WTC11 (cell line): ENCODE measurements around the gene PIEZO1. TPM values are rescaled to one million over a fixed set of nuclear protein-coding genes. Genes with fewer than 3 reads are reported as not detected.

Source experiments
- ATAC-seq: fragments of 200-7000 bp; cut with Tn5 transposase; 2 replicates; pipeline ENCODE4 v1.10.0; 2021; ENCODE audit warnings: mild to moderate bottlenecking, moderate library complexity
- CTCF ChIA-PET: fragments of 300-600 bp; sonication (Branson Sonifier 250); formaldehyde crosslinking; loops from one replicate; lab custom pipeline; 2021; ENCODE audit warnings: antibody characterized with exemption; lab: Charles Lee
- POLR2A ChIA-PET: fragments of 350-600 bp; sonication (Branson Sonifier 250); formaldehyde crosslinking; loops from one replicate; lab custom pipeline; 2021; ENCODE audit warnings: antibody characterized with exemption; lab: Charles Lee
- DNase-seq: peaks from one replicate; pipeline ENCODE4 v3.0.0; 2021; ENCODE audit warnings: low spot score
- H3K27ac Mint-ChIP-seq: 2 replicates; pipeline ENCODE4 v1.8.0; 2021; ENCODE audit warnings: mixed read lengths
- H3K27me3 Mint-ChIP-seq: 2 replicates; pipeline ENCODE4 v1.8.0; 2021; ENCODE audit warnings: low read depth, mild to moderate bottlenecking, moderate library complexity, mixed read lengths
- H3K36me3 Mint-ChIP-seq: 2 replicates; pipeline ENCODE4 v1.8.0; 2021; ENCODE audit warnings: mixed read lengths
- H3K4me1 Mint-ChIP-seq: 2 replicates; pipeline ENCODE4 v1.8.0; 2022; ENCODE audit warnings: mixed read lengths
- H3K4me3 Mint-ChIP-seq: 2 replicates; pipeline ENCODE4 v1.8.0; 2021; ENCODE audit warnings: mild to moderate bottlenecking, moderate library complexity, mixed read lengths
- H3K9me3 Mint-ChIP-seq: 2 replicates; pipeline ENCODE4 v1.8.0; 2021; ENCODE audit warnings: mixed read lengths
- ATF3 ChIP-seq: sonication (generic); formaldehyde crosslinking; conservative IDR thresholded peaks from 2 replicates; pipeline ENCODE4 v1.8.1; 2022; ENCODE audit warnings: mild to moderate bottlenecking, missing genetic modification reagents
- CDX4 ChIP-seq: fragments of 250-450 bp; sonication (Bioruptor Pico); IDR thresholded peaks from 2 replicates; pipeline ENCODE4 v1.9.0; 2021; ENCODE audit warnings: moderate library complexity, mild to moderate bottlenecking, inconsistent platforms, borderline replicate concordance
- CREB1 ChIP-seq: sonication (generic); formaldehyde crosslinking; IDR thresholded peaks from 2 replicates; pipeline ENCODE4 v1.8.0; 2023; ENCODE audit warnings: mild to moderate bottlenecking, missing genetic modification reagents
- ESRRA ChIP-seq: sonication (generic); formaldehyde crosslinking; IDR thresholded peaks from 2 replicates; pipeline ENCODE4 v1.8.1; 2022; ENCODE audit warnings: mild to moderate bottlenecking, missing genetic modification reagents, borderline replicate concordance
- IRF2 ChIP-seq: sonication (generic); formaldehyde crosslinking; IDR thresholded peaks from 2 replicates; pipeline ENCODE4 v1.8.0; 2022; ENCODE audit warnings: low read depth, missing genetic modification reagents, borderline replicate concordance
- MLX ChIP-seq: sonication (generic); formaldehyde crosslinking; IDR thresholded peaks from 2 replicates; pipeline ENCODE4 v1.8.1; 2023; ENCODE audit warnings: mild to moderate bottlenecking, missing genetic modification reagents, moderate library complexity
- MXD4 ChIP-seq: fragments of 250-450 bp; sonication (Bioruptor Pico); IDR thresholded peaks from 2 replicates; pipeline ENCODE4 v1.8.0; 2021; ENCODE audit warnings: mild to moderate bottlenecking, moderate library complexity, borderline replicate concordance
- SP1 ChIP-seq: sonication (generic); formaldehyde crosslinking; conservative IDR thresholded peaks from 2 replicates; pipeline ENCODE4 v1.8.1; 2022; ENCODE audit warnings: missing genetic modification reagents
- TEAD4 ChIP-seq: sonication (generic); formaldehyde crosslinking; IDR thresholded peaks from 2 replicates; pipeline ENCODE4 v1.8.0; 2022; ENCODE audit warnings: mild to moderate bottlenecking, missing genetic modification reagents
- USF1 ChIP-seq: sonication (generic); formaldehyde crosslinking; IDR thresholded peaks from 2 replicates; pipeline ENCODE4 v1.8.0; 2022; ENCODE audit warnings: mild to moderate bottlenecking, missing genetic modification reagents
- ZBTB21 ChIP-seq: sonication (generic); formaldehyde crosslinking; IDR thresholded peaks from 2 replicates; pipeline ENCODE4 v1.8.1; 2023; ENCODE audit warnings: mild to moderate bottlenecking, missing genetic modification reagents, borderline replicate concordance
- ZBTB43 ChIP-seq: sonication (generic); formaldehyde crosslinking; IDR thresholded peaks from 2 replicates; pipeline ENCODE4 v1.8.1; 2023; ENCODE audit warnings: mild to moderate bottlenecking, missing genetic modification reagents
- ZNF219 ChIP-seq: sonication (generic); formaldehyde crosslinking; IDR thresholded peaks from 2 replicates; pipeline ENCODE4 v1.8.0; 2023; ENCODE audit warnings: missing genetic modification reagents, mild to moderate bottlenecking, borderline replicate concordance
- ZNF281 ChIP-seq: sonication (generic); formaldehyde crosslinking; IDR thresholded peaks from 2 replicates; pipeline ENCODE4 v1.8.0; 2023; ENCODE audit warnings: mild to moderate bottlenecking, missing genetic modification reagents
- ZNF532 ChIP-seq: fragments of 250-450 bp; sonication (Bioruptor Pico); IDR thresholded peaks from 2 replicates; pipeline ENCODE4 v1.9.0; 2021; ENCODE audit warnings: mild to moderate bottlenecking, borderline replicate concordance
- total RNA-seq: library from RNA; stranded (reverse); gene quantifications from 3 replicates; pipeline ENCODE4 v1.2.3, GENCODE V29; 2021
- TF ChIP-seq, protein P1 (sequence below): fragments of 250-450 bp; sonication (Bioruptor Pico); IDR thresholded peaks from 2 replicates; pipeline ENCODE4 v2.1.2; 2022; ENCODE audit warnings: mild to moderate bottlenecking, moderate library complexity
- TF ChIP-seq, protein P2 (sequence below): fragments of 250-450 bp; sonication (Bioruptor Pico); IDR thresholded peaks from 2 replicates; pipeline ENCODE4 v1.8.0; 2021; ENCODE audit warnings: mild to moderate bottlenecking

Gene PIEZO1
- total RNA-seq, 1 experiment from 2014 or later = 71.3 TPM

- TF ChIP-seq ZNF532 (CRISPR knock-in tag) (no peak), MLX (no peak)
These were observed 84.7 kb downstream of the PIEZO1 start (continued) for GRCh38 chr16:88700322-88700635.

DNA sequence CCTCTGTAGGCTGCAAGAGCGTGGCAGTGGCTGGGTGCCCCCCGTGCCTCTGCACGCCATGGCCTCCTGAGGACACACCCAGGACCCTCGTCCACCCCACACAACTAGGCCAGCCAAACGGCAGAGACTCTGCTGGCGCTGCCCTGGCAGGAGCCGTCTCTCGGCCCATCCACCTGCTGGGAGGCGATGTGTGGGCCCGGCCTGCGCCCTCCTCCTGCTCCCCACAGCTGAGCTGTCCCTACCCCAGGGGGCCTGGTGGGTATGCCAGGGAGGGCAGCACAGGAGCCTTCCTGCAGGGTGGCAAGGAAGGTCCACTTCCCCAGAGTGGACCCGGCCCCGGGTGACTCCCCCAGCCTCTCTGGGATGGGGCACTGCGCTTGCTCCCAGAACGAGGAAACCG lies 85.8 kb downstream of the PIEZO1 start:
- no peak for ATAC-seq
- Mint-ChIP-seq H3K4me3 (no peak overlapping the region), H3K9me3 (no peaks in the 10 kb centered on the region), H3K27me3 (no peaks in the 10 kb centered on the region), H3K4me1 (peaks cover 4% of the 10 kb centered on the region), H3K36me3 (peaks cover 3% of the 10 kb centered on the region; the same call in 1 of the 2 replicates), H3K27ac (no peak overlapping the region)
- DNase-seq = no peak
- ChIA-PET POLR2A (no interaction called here), CTCF (interaction anchor here (1.8 kb wide), 1 partner anchor 14 kb away, joined by 6 read pairs; no protein-coding TSS in a partner anchor)
- TF ChIP-seq ZBTB43 (no peak), ZNF281 (CRISPR knock-in tag) (no peak), TEAD4 (CRISPR knock-in tag) (no peak), ZNF219 (CRISPR knock-in tag) (no peak), IRF2 (CRISPR knock-in tag) (no peak), USF1 (no peak), ZNF532 (CRISPR knock-in tag) (no peak), ATF3 (no peak), CREB1 (CRISPR knock-in tag) (no peak), MXD4 (CRISPR knock-in tag) (no peak), ZBTB21 (CRISPR knock-in tag) (no peak), CDX4 (CRISPR knock-in tag) (no peak), ESRRA (no peak), SP1 (CRISPR knock-in tag) (no peak)
- TF ChIP-seq, protein P1, sequence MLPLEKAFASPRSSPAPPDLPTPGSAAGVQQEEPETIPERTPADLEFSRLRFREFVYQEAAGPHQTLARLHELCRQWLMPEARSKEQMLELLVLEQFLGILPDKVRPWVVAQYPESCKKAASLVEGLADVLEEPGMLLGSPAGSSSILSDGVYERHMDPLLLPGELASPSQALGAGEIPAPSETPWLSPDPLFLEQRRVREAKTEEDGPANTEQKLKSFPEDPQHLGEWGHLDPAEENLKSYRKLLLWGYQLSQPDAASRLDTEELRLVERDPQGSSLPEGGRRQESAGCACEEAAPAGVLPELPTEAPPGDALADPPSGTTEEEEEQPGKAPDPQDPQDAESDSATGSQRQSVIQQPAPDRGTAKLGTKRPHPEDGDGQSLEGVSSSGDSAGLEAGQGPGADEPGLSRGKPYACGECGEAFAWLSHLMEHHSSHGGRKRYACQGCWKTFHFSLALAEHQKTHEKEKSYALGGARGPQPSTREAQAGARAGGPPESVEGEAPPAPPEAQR = no peak
- TF ChIP-seq, protein P2, sequence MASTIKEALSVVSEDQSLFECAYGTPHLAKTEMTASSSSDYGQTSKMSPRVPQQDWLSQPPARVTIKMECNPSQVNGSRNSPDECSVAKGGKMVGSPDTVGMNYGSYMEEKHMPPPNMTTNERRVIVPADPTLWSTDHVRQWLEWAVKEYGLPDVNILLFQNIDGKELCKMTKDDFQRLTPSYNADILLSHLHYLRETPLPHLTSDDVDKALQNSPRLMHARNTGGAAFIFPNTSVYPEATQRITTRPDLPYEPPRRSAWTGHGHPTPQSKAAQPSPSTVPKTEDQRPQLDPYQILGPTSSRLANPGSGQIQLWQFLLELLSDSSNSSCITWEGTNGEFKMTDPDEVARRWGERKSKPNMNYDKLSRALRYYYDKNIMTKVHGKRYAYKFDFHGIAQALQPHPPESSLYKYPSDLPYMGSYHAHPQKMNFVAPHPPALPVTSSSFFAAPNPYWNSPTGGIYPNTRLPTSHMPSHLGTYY (CRISPR knock-in tag) = no peak
